HG02759 (cell line): ENCODE results near the gene ZNF747.
"Not testable (repeated sequence)": the region's sequence is repeated elsewhere in the genome, so short reads cannot be mapped to it uniquely, and the experiment has no call there.

ENCODE experiments used
- ATAC-seq: cut with Tn5 transposase; IDR thresholded peaks from one replicate; pipeline ENCODE4 v1.9.1; 2021; ENCODE audit warnings: mild to moderate bottlenecking, moderate library complexity; ENCODE audit not compliant: unreplicated experiment

The ZNF747 gene

DNA sequence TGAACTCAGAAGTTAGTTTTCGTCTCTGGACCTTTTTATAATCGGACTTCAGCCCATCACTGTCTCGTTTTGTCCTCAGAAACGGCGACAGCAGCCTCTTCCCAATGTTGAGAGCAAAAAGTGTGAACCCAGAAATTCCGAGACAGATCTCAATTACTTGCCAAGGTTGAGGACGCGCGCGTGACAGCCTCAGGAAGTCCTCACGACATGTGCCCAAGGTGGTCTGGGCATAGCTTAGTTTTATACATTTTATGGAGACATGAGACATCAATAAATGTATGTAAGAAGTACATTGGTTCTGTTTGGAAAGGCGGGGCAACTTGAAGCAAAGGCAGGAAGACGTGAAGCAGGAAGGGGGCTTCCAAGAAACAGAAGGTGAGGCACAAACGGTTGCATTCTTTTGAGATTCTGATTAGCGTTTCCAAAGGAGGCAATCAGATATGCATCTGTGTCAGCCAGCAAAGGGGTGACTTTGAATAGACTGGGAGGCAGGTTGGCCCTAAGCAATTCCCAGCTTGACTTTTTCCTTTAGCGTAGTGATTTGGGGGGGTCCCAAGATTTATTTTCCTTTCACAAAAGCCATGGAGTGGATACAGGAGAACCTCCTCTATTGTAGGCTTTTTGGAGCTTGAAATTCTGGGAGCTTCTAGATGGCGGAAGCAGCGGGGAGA is 583 bp upstream of the ZNF747 start:
- peak; percentile 6 for ATAC-seq

- peak; percentile 13 for ATAC-seq
Observed at GRCh38 chr16:30533748-30534367, 800 bp downstream of the ZNF747 start.

DNA sequence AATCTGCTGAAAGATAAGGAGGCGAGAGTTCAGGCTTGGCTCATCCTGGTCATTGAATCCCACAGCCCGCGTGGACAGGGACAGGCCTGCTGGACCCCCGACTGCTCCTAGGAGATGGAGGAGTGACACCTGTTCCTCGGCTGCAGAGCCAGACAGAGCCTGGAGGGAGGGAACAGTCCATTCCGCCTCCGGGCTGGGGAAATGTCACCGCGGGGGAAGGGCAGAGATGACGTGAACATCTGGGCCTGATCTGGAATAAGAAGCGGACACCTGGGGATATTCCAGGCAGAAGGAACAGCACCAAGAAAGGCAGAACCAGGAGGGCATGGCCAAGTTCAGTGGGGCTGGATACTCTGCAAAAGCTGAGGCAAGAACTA is 1.5 kb downstream of the ZNF747 start:
- no peak for ATAC-seq

DNA sequence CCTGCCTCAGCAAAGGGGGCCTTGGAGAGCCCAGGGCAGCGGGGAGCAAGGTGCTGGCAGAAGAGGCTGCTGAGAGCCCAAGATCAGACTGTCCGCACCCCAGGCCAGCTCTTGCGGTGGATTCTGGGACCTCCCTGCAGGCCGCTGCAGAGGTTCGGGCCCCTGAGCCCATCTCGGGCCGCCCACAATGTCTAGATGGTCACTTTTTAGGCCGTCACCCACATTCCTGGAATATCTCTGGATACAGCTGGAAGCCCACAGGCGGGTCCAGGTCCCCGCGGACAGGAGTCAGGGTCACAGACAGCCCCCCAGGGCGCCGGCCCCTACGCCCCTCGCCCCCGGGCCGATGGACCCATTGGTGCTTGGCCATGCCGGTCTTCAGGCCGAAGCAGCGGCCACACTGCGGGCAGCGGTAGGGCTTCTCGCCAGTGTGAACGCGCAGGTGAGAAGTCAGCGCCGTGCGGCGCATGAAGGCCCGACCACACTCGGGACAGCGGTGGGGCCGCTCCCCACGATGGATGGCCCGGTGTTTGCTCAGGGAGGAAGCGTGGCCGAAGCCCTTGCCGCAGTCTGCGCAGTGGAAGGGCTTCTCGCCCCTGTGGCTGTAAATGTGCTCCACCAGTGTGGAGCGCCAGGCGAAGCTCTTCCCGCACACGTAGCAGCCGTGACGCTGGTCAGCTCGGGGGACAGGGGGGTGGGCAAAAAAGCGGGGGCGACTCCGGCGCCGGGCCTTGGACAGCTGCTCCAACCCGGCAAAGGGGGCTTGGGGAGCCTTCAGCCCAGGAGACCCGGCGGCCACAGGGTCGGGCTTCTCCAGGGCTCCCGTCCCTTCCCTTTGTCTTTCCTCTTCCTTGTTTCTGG is 2.1 kb downstream of the ZNF747 start:
- no peak for ATAC-seq

DNA sequence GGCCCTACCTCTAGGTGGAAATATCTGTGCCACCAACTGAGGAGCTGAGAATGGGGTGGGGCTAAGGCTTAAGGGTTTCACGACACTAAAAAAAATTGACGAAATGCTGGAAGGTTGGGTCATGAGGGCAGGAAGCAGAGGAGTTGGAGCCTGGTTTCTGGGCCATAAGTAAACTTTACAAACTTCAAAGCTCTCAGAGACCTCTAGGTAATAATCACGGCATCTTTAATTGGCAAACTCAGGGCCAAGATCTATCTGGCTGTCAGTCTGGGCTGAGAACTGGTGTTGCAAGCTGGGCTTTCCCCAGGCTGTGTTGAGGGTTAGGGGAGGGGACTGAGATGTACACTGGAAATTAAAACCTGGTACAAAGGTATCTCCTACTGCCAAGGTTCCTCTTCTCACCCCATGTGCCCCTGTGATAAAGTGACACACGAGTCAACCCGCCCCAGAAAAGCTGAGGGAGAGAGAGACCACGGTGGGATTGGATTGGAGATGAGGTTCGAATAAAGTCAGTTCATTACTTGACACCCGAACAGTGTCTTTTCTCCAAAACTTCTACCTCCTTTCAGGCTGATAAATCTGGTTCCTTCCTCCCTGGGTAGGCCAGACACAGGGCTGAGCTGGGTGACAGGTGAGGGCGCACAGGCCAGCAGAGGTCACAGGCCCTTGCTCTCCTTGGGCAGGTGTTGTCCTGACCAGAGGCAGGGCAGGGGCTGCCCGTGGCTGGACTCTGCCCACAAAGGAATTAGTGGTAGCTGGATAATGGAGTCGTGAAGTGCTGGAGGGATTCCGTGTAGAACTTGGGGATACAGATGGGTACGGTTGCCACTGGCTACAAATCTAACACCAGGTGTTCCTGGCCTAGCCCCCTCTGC is 4.3 kb downstream of the ZNF747 start:
- ATAC-seq, result no peak

DNA sequence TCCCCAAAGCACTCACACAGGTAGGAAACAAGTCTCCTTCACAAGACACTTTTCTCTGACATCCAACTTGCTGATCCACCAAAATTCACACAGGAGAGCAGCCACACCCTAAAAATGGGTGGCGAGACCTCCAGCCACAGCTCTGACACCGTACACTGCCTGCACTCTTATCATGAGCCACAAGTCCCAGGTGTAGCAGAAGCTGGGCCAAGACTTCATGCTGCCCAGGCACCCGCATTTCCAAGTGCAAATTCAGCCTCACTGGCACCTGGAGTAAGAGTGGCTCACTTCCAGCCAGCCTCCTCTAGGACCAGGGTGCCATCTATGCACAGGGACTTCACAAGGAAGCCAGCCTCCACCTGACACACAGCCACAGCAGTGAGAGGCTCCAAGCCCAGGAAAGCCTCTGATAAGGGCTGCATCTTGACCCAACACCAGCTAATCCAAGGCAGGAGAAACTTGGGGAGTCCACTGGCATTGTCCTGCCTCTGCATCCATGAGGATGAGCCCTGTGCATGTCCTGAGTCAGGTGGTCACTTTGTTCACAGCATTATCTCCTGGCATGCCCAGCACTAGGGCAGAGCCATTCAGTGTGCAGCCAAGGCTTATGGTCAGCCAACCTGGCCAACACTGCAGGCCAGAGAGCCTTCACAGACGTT is 5.7 kb downstream of the ZNF747 start:
- ATAC-seq, result no peak

DNA sequence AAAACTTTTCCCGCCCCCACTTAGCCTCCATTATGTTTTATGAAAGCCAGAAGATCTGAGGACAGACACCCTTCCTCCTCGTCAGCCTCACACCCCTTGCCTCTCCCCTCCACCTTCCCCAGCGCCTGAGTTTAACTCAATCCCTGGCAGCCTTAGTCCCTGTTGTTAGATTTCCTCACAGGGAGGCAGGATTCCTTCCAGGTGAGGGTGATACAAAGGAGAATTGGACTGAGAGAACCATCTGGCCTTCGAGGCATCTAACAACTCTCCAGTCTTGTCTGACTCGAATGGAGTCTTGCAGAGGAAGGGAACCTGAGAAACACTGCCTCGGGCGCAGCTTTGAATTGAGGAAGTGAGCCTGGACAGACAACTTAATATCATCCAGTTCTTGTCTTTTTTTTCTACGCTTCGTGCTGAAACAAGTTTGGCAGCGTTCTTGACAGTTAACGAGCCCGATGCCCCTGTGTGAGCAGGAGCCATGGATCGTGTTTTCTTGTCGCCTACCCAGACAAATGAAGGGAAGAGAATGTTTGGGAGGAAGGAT is 7.0 kb downstream of the ZNF747 start:
- peak; percentile 11 for ATAC-seq

DNA sequence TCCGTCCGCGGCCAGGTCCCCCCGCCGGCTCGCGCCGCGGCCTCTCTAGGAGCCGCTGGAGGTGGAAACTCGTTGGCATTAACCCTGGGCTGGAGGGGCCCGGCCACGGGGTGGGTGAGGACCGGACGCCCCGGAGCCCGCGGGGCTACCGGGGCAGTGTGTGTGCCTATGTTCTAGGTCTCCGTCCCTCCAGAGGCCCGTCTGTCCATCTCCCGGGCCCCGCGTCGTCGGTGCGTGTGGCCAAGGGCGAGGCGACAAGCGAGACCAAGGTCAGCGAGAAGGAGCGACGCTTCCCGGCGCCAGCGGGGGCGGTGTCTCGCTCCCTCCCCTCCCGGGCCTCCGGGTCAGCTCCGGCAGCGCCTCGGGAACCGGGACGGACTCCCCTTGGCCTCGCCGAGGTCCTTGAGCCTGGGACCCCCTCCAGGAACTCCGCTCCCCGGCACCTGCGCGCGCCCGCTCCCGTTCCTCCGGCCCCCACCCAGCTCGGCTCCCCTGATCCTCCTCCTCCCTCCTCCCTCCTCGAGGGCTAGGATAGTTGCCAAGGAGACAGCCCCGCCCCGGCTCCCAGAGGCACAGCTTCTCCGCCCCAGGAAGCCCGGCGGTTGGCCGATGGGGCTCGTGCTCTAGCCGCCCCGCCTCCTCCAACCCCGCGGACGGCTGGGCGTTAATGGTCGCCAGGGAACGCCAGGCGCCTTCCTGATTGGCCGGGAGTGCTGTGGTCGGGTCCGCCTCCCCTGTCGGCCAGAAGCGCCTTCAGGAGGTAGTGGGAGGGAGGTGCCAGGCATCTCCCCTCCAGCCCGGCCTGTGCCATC is 7.6 kb downstream of the ZNF747 start:
- ATAC-seq, result peak; percentile 84

DNA sequence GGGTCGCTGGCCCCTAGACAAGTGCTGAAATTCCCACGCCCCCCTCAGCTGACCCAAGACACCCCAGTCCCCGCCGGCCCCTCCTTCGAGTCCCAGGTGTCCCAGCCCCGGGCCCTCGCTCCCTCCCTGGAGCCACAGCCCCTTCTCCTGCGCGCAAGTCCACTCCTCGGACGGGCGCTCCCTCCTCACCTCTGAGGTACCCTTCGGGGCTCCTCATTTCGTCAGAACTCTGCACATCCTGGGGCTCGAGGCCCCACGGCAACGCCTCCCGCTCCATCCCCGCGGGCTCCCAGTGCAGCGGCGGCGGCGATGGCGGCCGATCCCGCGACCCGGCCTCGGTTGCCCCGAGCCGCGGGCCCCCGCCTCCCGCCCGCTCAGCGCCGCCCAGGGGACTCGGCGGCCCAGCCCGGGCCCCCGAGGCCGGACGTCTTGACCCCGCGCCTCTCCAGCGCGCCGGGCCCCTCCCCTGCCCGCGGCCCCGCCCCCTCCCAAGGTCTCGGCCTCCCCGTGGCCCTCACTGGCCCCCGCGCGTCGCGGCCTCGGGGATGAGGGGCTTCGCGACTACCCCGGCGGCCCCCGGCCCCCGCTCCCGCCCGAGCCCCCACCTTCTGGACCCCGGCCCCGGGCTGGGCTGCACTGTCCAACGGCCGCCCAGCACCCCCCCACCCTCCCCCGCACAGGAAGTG is 8.4 kb downstream of the ZNF747 start, which contains the start of gene ZNF768:
ZNF768 (minus strand) TSS at position 430 of the 686 bp plus-strand sequence; CDS start at position 277, 153 bp downstream.
- ATAC-seq, result peak; percentile 26

DNA sequence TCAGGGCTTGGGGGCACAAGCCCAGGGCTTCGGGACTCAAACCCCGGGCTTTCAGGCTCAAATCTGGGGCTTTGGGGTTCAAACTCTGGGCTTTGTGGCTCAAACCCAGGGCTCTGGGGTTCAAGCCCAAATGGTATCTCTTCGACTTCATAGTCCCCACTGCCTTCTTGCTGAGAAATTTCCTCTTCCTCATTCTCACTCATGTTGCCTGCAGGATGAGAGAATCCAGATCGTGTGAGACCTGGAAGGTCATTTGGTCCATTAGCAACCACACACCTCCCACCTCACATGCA is 8.9 kb downstream of the ZNF747 start:
- ATAC-seq, result no peak

DNA sequence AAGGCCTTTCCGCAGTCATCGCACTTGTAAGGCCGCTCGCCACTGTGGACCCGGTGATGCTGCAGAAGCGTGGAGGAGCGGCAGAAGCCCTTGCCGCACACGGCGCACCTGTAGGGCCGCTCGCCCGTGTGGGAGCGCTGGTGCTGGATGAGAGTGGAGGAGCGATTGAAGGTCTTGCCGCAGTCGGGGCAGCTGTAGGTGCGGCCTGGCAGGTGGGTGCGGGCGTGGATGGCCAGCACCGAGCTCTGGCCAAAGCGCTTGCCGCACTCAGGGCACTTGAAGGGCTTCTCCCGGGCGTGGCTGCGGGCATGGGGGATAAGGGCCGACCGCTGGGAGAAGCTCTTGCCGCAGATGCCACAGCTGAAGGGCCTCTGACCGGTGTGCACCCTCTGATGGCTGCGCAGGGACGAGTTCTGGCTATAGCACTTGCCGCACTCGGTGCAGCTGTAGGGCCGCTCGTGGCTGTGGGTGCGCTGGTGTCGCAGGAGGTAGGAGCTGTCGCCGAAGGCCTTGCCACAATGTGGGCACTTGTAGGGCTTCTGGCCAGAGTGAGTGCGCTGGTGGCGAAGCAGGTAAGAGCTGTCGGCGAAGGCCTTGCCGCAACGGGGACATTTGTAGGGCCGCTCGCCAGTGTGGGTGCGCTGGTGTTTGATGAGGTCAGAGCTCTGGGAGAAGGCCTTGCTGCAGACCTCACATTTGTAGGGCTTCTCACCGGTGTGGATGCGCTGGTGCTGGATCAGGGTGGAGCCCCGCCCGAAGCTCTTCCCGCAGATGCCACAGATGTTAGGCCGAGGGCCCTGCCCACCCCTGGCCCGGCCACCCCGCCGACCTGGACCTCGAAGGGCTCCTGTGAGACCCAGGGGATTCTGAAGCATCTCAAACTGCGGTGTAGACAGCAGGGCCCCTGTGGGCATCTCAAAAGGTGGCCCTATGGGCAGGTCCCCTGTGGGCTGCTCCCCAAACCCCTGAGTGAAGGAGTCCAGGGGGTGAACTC is 9.8 kb downstream of the ZNF747 start:
- no peak for ATAC-seq

GRCh38 chr16:30523768-30524574 is 10.7 kb downstream of the ZNF747 start:
- no peak for ATAC-seq

GRCh38 chr16:30522702-30523463 is 11.8 kb downstream of the ZNF747 start:
- ATAC-seq, result not testable (repeated sequence)

- ATAC-seq, result no peak
Observed at GRCh38 chr16:30521873-30522641, 12.6 kb downstream of the ZNF747 start.

GRCh38 chr16:30521476-30521872 is 13.2 kb downstream of the ZNF747 start:
- no peak for ATAC-seq
